H1 (cell line): ENCODE results near the gene PDE4B. TPM values are rescaled to one million over a fixed set of nuclear protein-coding genes. Genes with fewer than 3 reads are reported as not detected.

Experiments used
- BRCA1 ChIP-seq: IDR thresholded peaks from 2 replicates; pipeline ENCODE4 v1.6.1; 2012; ENCODE audit warnings: low read depth, low read length, improper control_type of control experiment
- CBX5 ChIP-seq: fragments of 300-800, 300-1000 bp; sonication (generic); IDR thresholded peaks from 2 replicates; pipeline ENCODE4 v1.7.1; 2016; ENCODE audit warnings: antibody characterized with exemption, low read length, low read depth
- POLR2A ChIP-seq, 2 experiments: IDR thresholded peaks; 1 replicate in 1 of 2; 2 replicates in 1 of 2; pipeline ENCODE4 v1.6.1; 2011; ENCODE audit warnings: low read depth in 2 of 2, low read length in 2 of 2, mild to moderate bottlenecking in 2 of 2; ENCODE audit errors: control extremely low read depth in 1 of 2
- RNF2 ChIP-seq: fragments of 200-900, 300-1000 bp; sonication (generic); IDR thresholded peaks from 2 replicates; pipeline ENCODE4 v1.7.1; 2016; ENCODE audit warnings: borderline replicate concordance, low read depth, mild to moderate bottlenecking, antibody characterized with exemption, low read length; ENCODE audit not compliant: poor library complexity, severe bottlenecking; ENCODE audit errors: missing control alignments
- SAP30 ChIP-seq: fragments of 300-600 bp; sonication (generic); IDR thresholded peaks from 2 replicates; pipeline ENCODE4 v1.7.1; 2012; ENCODE audit warnings: low read length, moderate library complexity, mild to moderate bottlenecking, inconsistent platforms; ENCODE audit not compliant: insufficient read depth, insufficient replicate concordance
- SIN3A ChIP-seq, 2 experiments: IDR thresholded peaks in 1 of 2; conservative IDR thresholded peaks in 1 of 2; 2 replicates each; pipeline ENCODE4 v1.6.1; 2011 to 2012; ENCODE audit warnings: low read length in 2 of 2, improper control_type of control experiment in 1 of 2, low read depth in 1 of 2, mild to moderate bottlenecking in 1 of 2
- SP2 ChIP-seq: IDR thresholded peaks from 2 replicates; pipeline ENCODE4 v1.6.1; 2012; ENCODE audit warnings: mild to moderate bottlenecking, low read length, inconsistent platforms
- TAF7 ChIP-seq: optimal IDR thresholded peaks from 2 replicates; pipeline ENCODE3; 2011; ENCODE audit warnings: low read depth, mild to moderate bottlenecking, inconsistent platforms, low read length, moderate library complexity, borderline replicate concordance
- polyA plus RNA-seq, 7 experiments: library from polyadenylated mRNA; depleted of rRNA in 3 of 7; stranded (reverse) in 5 of 7; unstranded in 2 of 7; fragments of >200 nt in 5 of 7; fragments of 200-250 nt in 2 of 7; gene quantifications; 1 replicate in 5 of 7; 2 replicates in 1 of 7; 4 replicates in 1 of 7; pipeline versions ENCODE4 v1.2.1 to v1.2.3, GENCODE V29; 2011 to 2013; ENCODE audit warnings: missing spikeins in 2 of 7, mixed read lengths in 2 of 7
- total RNA-seq: library from RNA; stranded (reverse); fragmentation: NEBNext Ultra II Directional; extraction: Animal tissue kit (Norgen Biotek cat#: 25700); gene quantifications from 2 replicates; pipeline ENCODE4 v1.2.1, GENCODE V29; 2021

Gene PDE4B
- total and polyA plus RNA-seq, 2 of the 8 experiments (the other 6 are each of a cell fraction or from before 2014, with no cell fraction given) = 5.0 to 15.1 TPM

GRCh38 chr1:66176012-66176715 lies 383.5 kb downstream of the PDE4B start (continued):
- TF ChIP-seq TAF7 (no peak), SIN3A (conservative IDR thresholded peaks at IDR 0.05 in 1 of 2, IDR thresholded peaks at IDR 0.05 in 1 of 2; ENCODE audit: low read depth in 1 of 2, low read length in 2 of 2) (no peak), BRCA1 (no peak), SP2 (no peak), POLR2A (IDR thresholded peaks at IDR 0.05; ENCODE audit: control extremely low read depth in 1 of 2, low read depth in 2 of 2, low read length in 2 of 2) (no peak), CBX5 (no peak), RNF2 (no peak), SAP30 (no peak)
- TF ChIP-seq, all 59 proteins: peak for 0
